DMS 273 (cell line): ENCODE results near the gene KRT81.
"Not testable (repeated sequence)": the region's sequence is repeated elsewhere in the genome, so short reads cannot be mapped to it uniquely, and the experiment has no call there.

Source experiments
- DNase-seq: peaks from one replicate; lab custom pipeline; 2025; ENCODE audit not compliant: unreplicated experiment; lab: John Stamatoyannopoulos, UW

Gene KRT81

DNA sequence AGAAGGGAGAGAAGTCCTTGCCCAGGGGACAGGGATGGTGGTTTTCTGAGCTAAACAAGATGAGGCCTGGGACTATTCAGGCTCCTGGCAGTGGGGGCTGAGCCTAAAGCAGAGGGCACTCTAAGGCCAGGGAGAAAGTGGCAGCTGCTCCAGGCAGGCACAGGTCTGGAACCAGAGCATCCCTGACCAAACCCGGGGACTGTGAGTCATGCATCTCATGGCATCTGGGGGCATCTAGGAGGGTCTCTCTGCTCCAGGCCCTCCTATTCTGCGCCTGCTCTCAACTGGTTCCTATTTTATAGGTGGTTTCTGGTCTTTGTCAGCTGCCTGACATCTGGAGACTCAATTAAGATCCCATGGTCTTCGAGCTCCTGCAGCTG is 46.7 kb downstream of the KRT81 start:
- peak; percentile 18 for DNase-seq

DNA sequence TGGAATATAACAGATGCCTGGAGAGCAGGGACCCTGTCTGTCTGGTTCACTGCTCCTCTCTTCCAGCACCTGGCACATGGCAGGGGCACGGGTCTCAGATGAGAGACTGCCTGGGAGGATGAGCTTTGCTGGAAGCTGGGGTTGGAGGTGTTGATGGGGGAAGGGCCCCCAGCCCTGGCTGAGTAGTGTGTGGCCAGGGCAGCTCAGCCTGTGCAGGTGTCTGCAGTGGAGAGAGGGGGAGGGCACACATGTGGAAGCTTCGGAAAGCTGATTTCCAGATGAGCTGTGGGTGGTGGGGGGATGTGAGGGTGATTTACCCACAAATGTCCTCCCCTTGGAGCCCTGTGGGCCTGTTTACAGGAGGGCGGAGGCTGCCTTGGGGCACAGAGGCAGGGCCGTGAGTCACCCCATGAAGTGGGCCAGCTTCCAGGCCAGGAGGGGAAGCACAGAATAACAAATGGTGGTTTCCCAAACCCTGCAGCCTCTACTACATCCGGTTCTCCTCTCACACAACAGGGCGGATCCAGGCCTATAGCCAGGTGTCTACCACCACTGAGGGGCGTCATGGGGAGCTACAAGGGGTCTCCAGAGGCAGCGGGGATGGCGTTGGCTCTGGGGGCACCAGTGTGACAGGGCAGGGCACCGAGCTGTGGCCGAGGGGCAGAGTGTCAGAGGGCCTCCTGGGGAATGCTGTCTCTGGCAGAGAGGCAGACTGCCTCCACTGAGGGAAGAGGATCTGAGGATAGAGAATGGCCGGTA is 47.3 kb downstream of the KRT81 start:
- peak; percentile 44 for DNase-seq

DNA sequence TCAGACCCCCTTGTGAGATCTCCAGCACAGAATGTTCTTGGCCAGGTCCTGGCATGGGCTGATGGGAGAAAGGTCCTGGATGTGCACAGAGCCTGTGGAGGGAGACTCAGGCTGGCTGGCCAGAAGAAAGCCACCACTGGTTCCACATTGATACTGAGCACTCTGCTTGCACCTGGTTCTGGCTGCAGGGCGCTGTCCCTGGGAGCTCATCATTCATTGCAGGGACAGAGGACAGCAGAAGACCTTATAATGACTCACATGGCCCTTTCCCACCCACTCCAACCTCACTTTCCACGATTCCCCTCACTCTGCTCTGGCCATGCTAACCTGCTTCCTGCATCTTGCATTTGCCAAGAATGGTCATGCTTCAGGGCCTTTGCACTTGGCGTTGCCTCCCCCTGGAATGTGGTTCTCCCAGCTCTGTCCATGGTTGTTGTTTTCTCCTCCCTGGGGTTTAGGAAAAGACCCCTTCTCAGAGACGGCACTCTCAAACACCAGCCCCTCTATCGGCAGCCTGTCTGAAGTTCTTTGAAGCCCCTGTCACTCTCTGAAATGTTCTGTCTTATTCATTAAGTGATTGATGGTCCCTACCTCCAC is 48.0 kb downstream of the KRT81 start:
- DNase-seq = no peak

DNA sequence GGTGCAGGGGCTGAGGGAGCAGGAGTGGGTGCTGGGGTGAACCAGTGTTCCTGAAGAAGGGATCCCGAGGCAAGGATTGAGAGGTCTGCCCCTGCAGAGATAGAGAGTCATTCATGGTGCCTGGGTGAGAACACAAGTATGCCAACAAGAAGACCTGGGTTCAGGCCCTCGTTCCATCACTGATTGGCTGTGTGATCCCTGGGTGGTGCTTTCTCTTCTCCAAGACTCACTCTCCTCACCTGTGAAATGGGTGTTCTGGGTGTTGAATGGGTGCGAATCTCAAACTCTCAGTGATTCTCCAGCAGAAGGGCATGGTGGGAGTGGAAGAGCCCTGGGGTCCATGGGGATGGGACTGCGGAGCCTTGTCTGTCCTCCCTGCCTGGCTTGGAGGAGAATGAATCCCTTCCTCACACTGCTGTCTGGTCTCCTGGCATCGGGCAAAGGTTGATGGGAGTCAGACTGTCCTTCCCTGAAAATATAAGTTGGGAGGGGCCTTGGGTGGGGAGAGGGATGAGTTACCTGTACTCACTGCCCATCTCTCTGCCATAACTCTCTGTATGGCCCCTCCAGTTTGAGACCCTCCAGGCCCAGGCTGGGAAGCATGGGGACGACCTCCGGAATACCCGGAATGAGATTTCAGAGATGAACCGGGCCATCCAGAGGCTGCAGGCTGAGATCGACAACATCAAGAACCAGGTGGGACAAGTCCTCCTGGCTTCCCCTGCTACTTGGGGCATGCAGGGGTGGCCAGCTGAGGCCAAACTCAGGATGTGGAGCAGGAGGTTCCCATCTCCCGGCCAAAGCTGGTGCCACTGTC is 48.7 kb downstream of the KRT81 start:
- DNase-seq = no peak

DNA sequence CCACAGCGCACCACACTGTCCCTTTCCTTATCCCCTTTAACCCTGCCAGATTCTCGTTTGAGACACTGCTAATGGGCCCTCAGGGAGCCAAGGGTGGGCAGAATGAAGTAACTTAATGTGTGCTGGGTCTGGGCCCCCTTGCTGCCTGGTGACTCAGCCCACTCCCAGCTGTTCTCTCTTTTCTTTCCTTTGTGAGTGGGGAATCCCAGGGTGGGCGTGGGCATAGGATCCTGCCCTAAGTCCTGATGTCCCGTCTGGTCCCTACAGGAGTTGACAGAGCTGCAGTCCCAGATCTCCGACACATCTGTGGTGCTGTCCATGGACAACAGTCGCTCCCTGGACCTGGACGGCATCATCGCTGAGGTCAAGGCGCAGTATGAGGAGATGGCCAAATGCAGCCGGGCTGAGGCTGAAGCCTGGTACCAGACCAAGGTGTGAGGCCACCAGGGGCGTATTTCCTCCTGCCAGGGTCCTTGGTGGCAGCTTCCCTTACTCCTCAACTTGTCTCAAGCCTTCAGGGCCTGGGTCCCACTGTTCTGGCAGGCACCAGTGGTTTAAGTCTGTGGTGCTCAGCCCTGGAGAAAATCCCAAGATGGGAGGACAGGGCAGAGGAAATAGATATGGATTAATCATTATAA is 50.0 kb downstream of the KRT81 start:
- DNase-seq = peak; percentile 13

DNA sequence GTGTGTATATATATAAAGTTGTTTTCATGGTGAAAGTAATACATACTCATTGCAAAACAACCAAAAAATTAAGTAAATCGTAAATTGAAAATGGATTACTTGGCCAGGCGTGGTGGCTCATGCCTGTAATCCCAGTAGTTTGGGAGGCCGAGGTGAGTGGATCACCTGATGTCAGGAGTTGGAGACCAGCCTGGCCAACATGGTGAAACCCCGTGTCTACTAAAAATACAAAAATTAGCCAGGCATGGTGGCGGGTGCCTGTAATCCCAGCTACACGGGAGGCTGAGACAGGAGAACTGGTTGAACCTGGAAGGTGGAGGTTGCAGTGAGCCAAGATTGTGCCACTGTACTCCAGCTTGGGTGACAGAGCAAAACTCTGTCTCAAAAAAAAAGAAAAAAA is 51.1 kb downstream of the KRT81 start:
- DNase-seq = not testable (repeated sequence)

DNA sequence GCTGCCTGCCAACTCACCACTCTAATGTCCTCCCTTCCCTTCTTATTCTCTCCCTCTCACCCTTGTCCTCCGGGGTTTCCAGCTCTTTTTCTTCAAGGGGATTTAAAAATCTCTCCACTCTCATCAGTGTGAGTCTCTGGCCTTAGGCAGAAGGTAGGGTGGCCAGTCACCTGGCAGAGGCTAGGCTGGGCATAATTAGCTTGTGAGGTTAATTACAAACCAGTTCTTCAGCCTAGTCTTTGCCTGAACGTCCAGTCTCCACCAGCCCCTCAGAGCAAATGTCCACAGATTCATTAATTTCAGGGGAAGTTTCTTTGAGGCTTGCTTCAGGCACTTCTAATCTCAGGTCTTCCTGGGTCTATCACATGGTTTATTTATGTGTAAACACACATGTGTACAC is 51.6 kb downstream of the KRT81 start:
- DNase-seq = no peak

DNA sequence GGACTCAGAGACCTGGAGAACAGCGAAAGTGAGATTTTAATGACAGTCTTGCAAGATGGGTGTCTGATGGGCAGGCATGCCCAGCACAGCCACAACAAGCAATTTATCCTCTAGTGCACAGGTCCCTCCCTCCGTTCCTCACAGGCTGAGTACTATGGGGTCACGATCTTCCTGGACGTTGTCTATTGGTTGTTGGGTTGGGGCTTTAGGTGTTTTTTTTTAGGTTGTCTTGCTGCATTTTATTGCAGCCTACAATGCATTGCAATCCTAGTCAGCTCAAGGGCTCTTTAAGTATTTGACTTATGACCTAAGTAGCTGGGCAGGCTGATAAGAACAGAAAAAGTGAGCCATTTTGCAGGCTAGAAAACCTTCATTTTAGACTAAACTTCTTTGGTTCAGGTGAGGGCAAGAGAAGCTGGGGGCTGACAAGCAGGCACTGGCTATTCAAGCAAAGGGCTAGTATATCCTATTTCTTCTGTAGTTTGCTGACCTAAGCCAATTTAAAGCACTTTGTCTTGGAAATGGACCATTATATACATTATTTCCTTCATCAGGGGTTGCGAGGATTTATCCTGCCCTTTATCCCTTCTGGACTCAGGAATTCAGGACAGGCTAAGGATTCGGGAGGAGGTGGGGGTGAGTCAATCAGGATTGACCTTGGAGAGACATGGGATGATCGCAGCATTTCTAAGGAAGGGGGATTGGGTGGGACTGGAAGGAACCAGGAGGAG is 52.3 kb downstream of the KRT81 start:
- no peak for DNase-seq

DNA sequence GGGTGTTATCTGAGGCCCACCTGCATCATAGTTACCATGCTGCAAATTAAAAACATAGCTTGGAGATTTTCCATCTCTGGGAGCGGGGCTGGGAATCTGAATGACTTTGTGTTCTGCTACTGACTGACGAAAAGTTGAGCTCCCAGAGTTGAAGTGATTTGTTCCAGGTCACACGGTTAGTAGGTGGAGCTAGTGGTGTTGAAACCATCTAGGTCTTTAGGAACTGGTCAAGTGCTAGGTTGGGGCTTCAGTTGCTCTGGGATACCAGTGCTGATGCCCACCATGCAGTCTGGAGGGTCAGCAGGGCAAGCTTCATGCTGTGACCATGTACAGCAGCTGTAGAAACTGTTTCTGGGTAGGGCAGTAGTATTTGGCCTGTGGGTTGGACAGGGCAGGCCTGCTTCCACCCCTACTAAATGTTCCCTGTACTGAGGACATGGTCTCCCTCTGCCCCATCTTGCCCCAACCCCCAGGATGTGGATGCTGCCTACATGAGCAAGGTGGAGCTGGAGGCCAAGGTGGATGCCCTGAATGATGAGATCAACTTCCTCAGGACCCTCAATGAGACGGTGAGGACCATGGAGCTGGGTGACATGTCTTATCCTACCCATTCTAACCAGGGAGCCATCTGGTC is 53.0 kb downstream of the KRT81 start:
- no peak for DNase-seq

DNA sequence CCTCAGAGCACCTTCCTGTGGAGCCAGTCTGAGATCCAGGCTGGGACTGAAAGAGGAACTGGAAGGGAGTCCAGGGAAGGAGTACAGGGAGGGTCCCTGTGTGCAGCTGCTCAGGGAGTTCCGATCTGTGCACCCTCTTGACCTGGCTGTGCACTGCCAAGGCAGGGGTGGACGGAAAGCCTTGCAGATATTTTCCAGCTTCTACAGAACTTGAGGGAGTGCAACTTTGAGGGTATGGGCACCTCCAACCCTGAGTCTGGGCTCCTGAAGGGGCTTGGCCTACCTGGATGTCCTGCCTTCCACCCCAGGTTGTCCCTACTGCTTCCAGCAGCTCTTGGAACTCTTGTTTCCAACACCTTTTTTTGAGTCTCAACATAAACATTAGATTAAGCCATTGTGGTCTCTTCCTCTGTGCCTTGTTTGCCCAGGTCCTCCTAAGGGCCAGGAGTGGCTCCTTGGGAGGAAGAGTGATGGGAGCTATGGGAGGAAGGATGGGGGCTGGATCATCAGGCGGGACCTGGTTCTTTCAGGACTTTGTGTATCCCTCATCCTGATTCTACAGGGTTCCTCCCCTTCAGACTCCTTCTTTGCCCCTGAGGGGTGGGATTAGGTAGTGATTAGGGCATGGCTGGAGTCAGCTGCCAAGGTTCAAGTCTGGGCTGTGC is 54.8 kb downstream of the KRT81 start:
- no peak for DNase-seq
